ENCODE data around the gene MRPL55. TPM values are rescaled to one million over a fixed set of nuclear protein-coding genes. Genes with fewer than 3 reads are reported as not detected.

Gene MRPL55
- total RNA-seq, 1 donor from 2014 or later, result 51.0 TPM

GRCh38 chr1:228065543-228066347 is 43.4 kb downstream of the MRPL55 start:
- H3K9me3 ChIP-seq (replicated peaks), result no peaks in the 10 kb centered on the region
- H3K36me3 ChIP-seq, result no peaks in the 10 kb centered on the region
- no peak overlapping the region for H3K27ac ChIP-seq (replicated peaks)
- intact Hi-C loops (cut with micrococcal nuclease), result no loop called here
- H3K27me3 ChIP-seq (ENCODE audit: low read depth), result peaks cover 75% of the 10 kb centered on the region
- no peak overlapping the region for H3K4me3 ChIP-seq
- no peak for TF ChIP-seq CTCF (IDR thresholded peaks at IDR 0.05; ENCODE audit: borderline replicate concordance)
- H3K4me1 ChIP-seq, result peaks cover 3% of the 10 kb centered on the region
- no peak for DNase-seq

GRCh38 chr1:228064741-228065542 is 44.2 kb downstream of the MRPL55 start:
- Histone ChIP-seq H3K36me3 (no peaks in the 10 kb centered on the region), H3K4me3 (no peak overlapping the region), H3K27me3 (ENCODE audit: low read depth) (peaks cover 83% of the 10 kb centered on the region), H3K4me1 (peaks cover 11% of the 10 kb centered on the region), H3K27ac (replicated peaks) (no peak overlapping the region), H3K9me3 (replicated peaks) (no peaks in the 10 kb centered on the region)
- TF ChIP-seq CTCF (IDR thresholded peaks at IDR 0.05; ENCODE audit: borderline replicate concordance), result no peak
- intact Hi-C loops (cut with micrococcal nuclease), result no loop called here
- no peak for DNase-seq

- Histone ChIP-seq H3K27me3 (ENCODE audit: low read depth) (peaks cover 90% of the 10 kb centered on the region), H3K4me1 (peaks cover 18% of the 10 kb centered on the region), H3K4me3 (no peak overlapping the region), H3K27ac (replicated peaks) (no peak overlapping the region), H3K36me3 (no peaks in the 10 kb centered on the region), H3K9me3 (replicated peaks) (no peaks in the 10 kb centered on the region)
- TF ChIP-seq CTCF (IDR thresholded peaks at IDR 0.05; ENCODE audit: borderline replicate concordance), result no peak
- intact Hi-C loops (cut with micrococcal nuclease), result no loop called here
- DNase-seq, result no peak
Observed at GRCh38 chr1:228064296-228064695, 44.8 kb downstream of the MRPL55 start.

- Histone ChIP-seq H3K27me3 (ENCODE audit: low read depth) (peaks cover 92% of the 10 kb centered on the region), H3K4me3 (no peak overlapping the region), H3K4me1 (peaks cover 21% of the 10 kb centered on the region), H3K36me3 (no peaks in the 10 kb centered on the region), H3K9me3 (replicated peaks) (no peaks in the 10 kb centered on the region), H3K27ac (replicated peaks) (no peak overlapping the region)
- intact Hi-C loops (cut with micrococcal nuclease), result no loop called here
- TF ChIP-seq CTCF (IDR thresholded peaks at IDR 0.05; ENCODE audit: borderline replicate concordance), result no peak
- no peak for DNase-seq
Observed at GRCh38 chr1:228063251-228064191, 45.6 kb downstream of the MRPL55 start.

GRCh38 chr1:228062812-228063211 is 46.3 kb downstream of the MRPL55 start:
- Histone ChIP-seq H3K36me3 (no peaks in the 10 kb centered on the region), H3K4me3 (no peak overlapping the region), H3K9me3 (replicated peaks) (no peaks in the 10 kb centered on the region), H3K27ac (replicated peaks) (no peak overlapping the region), H3K27me3 (ENCODE audit: low read depth) (peaks cover 97% of the 10 kb centered on the region), H3K4me1 (peaks cover 21% of the 10 kb centered on the region)
- DNase-seq, result no peak
- no peak for TF ChIP-seq CTCF (IDR thresholded peaks at IDR 0.05; ENCODE audit: borderline replicate concordance)
- intact Hi-C loops (cut with micrococcal nuclease), result no loop called here
